Neural progenitor cell (in vitro differentiated cells): ENCODE data around the gene RNF123. TPM values are rescaled to one million over a fixed set of nuclear protein-coding genes. Genes with fewer than 3 reads are reported as not detected.

Source experiments
- DNase-seq: peaks from one replicate; pipeline ENCODE4 v3.0.0-alpha.2; 2016; ENCODE audit warnings: low spot score
- H2AFZ ChIP-seq: fragments of 200-600 bp; sonication (generic); replicated peaks from 2 replicates; pipeline ENCODE4 v1.6.1; 2016; ENCODE audit warnings: antibody characterized with exemption
- H3F3A ChIP-seq: fragments of 200-600 bp; sonication (generic); 2 replicates; pipeline ENCODE4 v1.6.1; 2016; ENCODE audit warnings: antibody characterized with exemption, low read depth
- H3K27ac ChIP-seq: fragments of 200-600 bp; sonication (generic); 2 replicates; pipeline ENCODE4 v1.5.1; 2016; ENCODE audit warnings: mild to moderate bottlenecking
- H3K27me3 ChIP-seq: fragments of 200-600 bp; sonication (generic); 2 replicates; pipeline ENCODE4 v1.6.1; 2016; ENCODE audit warnings: mild to moderate bottlenecking, moderate library complexity
- H3K36me3 ChIP-seq: fragments of 200-600 bp; sonication (generic); 2 replicates; pipeline ENCODE4 v1.5.1; 2016
- H3K4me1 ChIP-seq: fragments of 200-600 bp; sonication (generic); 2 replicates; pipeline ENCODE4 v1.6.1; 2016; ENCODE audit warnings: mixed run types
- H3K4me2 ChIP-seq: fragments of 200-600 bp; sonication (generic); 2 replicates; pipeline ENCODE4 v1.6.1; 2016
- H3K4me3 ChIP-seq: fragments of 200-600 bp; sonication (generic); 2 replicates; pipeline ENCODE4 v1.5.1; 2016
- H3K79me2 ChIP-seq: fragments of 200-600 bp; sonication (generic); 2 replicates; pipeline ENCODE4 v1.6.1; 2016; ENCODE audit warnings: low read depth
- H3K9ac ChIP-seq: fragments of 200-600 bp; sonication (generic); 2 replicates; pipeline ENCODE4 v1.6.1; 2016
- H3K9me3 ChIP-seq: fragments of 200-600 bp; sonication (generic); 2 replicates; pipeline ENCODE4 v1.5.1; 2016; ENCODE audit warnings: low read depth
- H4K20me1 ChIP-seq: fragments of 200-600 bp; sonication (generic); 2 replicates; pipeline ENCODE4 v1.6.1; 2016; ENCODE audit warnings: low read depth
- H3K27ac Mint-ChIP-seq: 3 replicates; pipeline ENCODE4 v1.8.0; 2021; ENCODE audit warnings: mixed read lengths
- H3K27me3 Mint-ChIP-seq: 2 replicates; pipeline ENCODE4 v1.8.0; 2022; ENCODE audit warnings: low read depth, mild to moderate bottlenecking, inconsistent platforms, moderate library complexity, mixed read lengths; ENCODE audit not compliant: insufficient read depth
- H3K36me3 Mint-ChIP-seq: 3 replicates; pipeline ENCODE4 v1.8.0; 2021; ENCODE audit warnings: mixed read lengths
- H3K4me1 Mint-ChIP-seq: 3 replicates; pipeline ENCODE4 v1.8.0; 2021; ENCODE audit warnings: mixed read lengths
- H3K4me3 Mint-ChIP-seq: 3 replicates; pipeline ENCODE4 v1.8.0; 2021; ENCODE audit warnings: mild to moderate bottlenecking, moderate library complexity, mixed read lengths
- H3K9me3 Mint-ChIP-seq: 3 replicates; pipeline ENCODE4 v1.8.0; 2020; ENCODE audit warnings: mixed read lengths
- CTCF ChIP-seq: fragments of 200-600 bp; sonication (generic); IDR thresholded peaks from 2 replicates; pipeline ENCODE4 v1.5.1; 2017; ENCODE audit warnings: antibody characterized with exemption, mild to moderate bottlenecking
- EZH2 ChIP-seq: fragments of 200-600 bp; sonication (generic); IDR thresholded peaks from 2 replicates; pipeline ENCODE4 v1.6.1; 2017; ENCODE audit warnings: antibody characterized with exemption, mild to moderate bottlenecking, moderate library complexity
- EZH2phosphoT487 ChIP-seq: fragments of 200-600 bp; sonication (generic); IDR thresholded peaks from 2 replicates; pipeline ENCODE4 v1.6.1; 2017; ENCODE audit warnings: antibody characterized with exemption
- total RNA-seq: library from RNA; depleted of rRNA; stranded (reverse); fragments of >200 nt; gene quantifications from 2 replicates; pipeline ENCODE4 v1.2.3, GENCODE V29; 2015; ENCODE audit warnings: low replicate concordance

RNF123 gene
- total RNA-seq, 1 donor from 2014 or later = 15.0 TPM

- DNase-seq = no peak
- Histone ChIP-seq H3K27ac (no peak overlapping the region), H3K9me3 (no peaks in the 10 kb centered on the region), H3K9ac (no peak overlapping the region), H4K20me1 (no peaks in the 10 kb centered on the region), H3K36me3 (no peaks in the 10 kb centered on the region), H3K27me3 (no peaks in the 10 kb centered on the region), H3F3A (no peaks in the 10 kb centered on the region), H2AFZ (no peak overlapping the region), H3K4me3 (no peak overlapping the region), H3K79me2 (no peaks in the 10 kb centered on the region), H3K4me2 (no peak overlapping the region), H3K4me1 (peaks cover 4% of the 10 kb centered on the region)
- Mint-ChIP-seq H3K4me1 (peaks cover 24% of the 10 kb centered on the region), H3K9me3 (no peaks in the 10 kb centered on the region), H3K36me3 (no peaks in the 10 kb centered on the region), H3K4me3 (no peak overlapping the region), H3K27me3 (peaks cover 4% of the 10 kb centered on the region), H3K27ac (peak overlapping the region; percentile 57)
- TF ChIP-seq CTCF (no peak), EZH2 (no peak), EZH2phosphoT487 (no peak)
These were observed 23.4 kb upstream of the RNF123 start for GRCh38 chr3:49665822-49666519.

GRCh38 chr3:49666592-49666991 lies 22.8 kb upstream of the RNF123 start:
- Histone ChIP-seq H2AFZ (no peak overlapping the region), H4K20me1 (peaks cover 5% of the 10 kb centered on the region), H3K4me3 (no peak overlapping the region), H3K9me3 (no peaks in the 10 kb centered on the region), H3K4me1 (peaks cover 4% of the 10 kb centered on the region), H3K9ac (no peak overlapping the region), H3K4me2 (no peak overlapping the region), H3K27ac (no peak overlapping the region), H3K27me3 (no peaks in the 10 kb centered on the region), H3F3A (peaks cover 4% of the 10 kb centered on the region), H3K36me3 (no peaks in the 10 kb centered on the region), H3K79me2 (no peaks in the 10 kb centered on the region)
- no peak for DNase-seq
- peak overlapping the region; percentile 35 for H3K27ac Mint-ChIP-seq
- no peak overlapping the region for H3K4me3 Mint-ChIP-seq
- H3K4me1 Mint-ChIP-seq = peaks cover 24% of the 10 kb centered on the region
- H3K9me3 Mint-ChIP-seq = no peaks in the 10 kb centered on the region
- H3K27me3 Mint-ChIP-seq = peaks cover 6% of the 10 kb centered on the region
- TF ChIP-seq CTCF (no peak), EZH2phosphoT487 (no peak), EZH2 (no peak)
- no peaks in the 10 kb centered on the region for H3K36me3 Mint-ChIP-seq

- H3K27me3 ChIP-seq = no peaks in the 10 kb centered on the region
- peaks cover 4% of the 10 kb centered on the region for H3K4me1 ChIP-seq
- Mint-ChIP-seq H3K27me3 (peaks cover 6% of the 10 kb centered on the region), H3K27ac (peak overlapping the region; percentile 1), H3K36me3 (no peaks in the 10 kb centered on the region), H3K4me3 (no peak overlapping the region), H3K4me1 (peaks cover 28% of the 10 kb centered on the region), H3K9me3 (no peaks in the 10 kb centered on the region)
- no peak for TF ChIP-seq EZH2phosphoT487
- no peak for TF ChIP-seq CTCF
- no peak for TF ChIP-seq EZH2
- H2AFZ ChIP-seq = no peak overlapping the region
- H3K9ac ChIP-seq = no peak overlapping the region
- no peak overlapping the region for H3K4me2 ChIP-seq
- peaks cover 11% of the 10 kb centered on the region for H4K20me1 ChIP-seq
- DNase-seq = no peak
- H3K36me3 ChIP-seq = no peaks in the 10 kb centered on the region
- H3K79me2 ChIP-seq = peaks cover 8% of the 10 kb centered on the region
- H3F3A ChIP-seq = peaks cover 11% of the 10 kb centered on the region
- H3K4me3 ChIP-seq = no peak overlapping the region
- H3K27ac ChIP-seq = no peak overlapping the region
- H3K9me3 ChIP-seq = no peaks in the 10 kb centered on the region
These were observed 21.5 kb upstream of the RNF123 start for GRCh38 chr3:49667701-49668413.
